Fibroblast of lung (primary cell): ENCODE data around the gene SIRT5. TPM values are rescaled to one million over a fixed set of nuclear protein-coding genes. Genes with fewer than 3 reads are reported as not detected.

Experiments
- DNase-seq, 2 donors: peaks; one replicate each; pipeline versions ENCODE4 v3.0.0 to v3.0.0-alpha.2; 2010; ENCODE audit warnings: low read depth in 2 of 2
- H2AFZ ChIP-seq: 2 replicates; pipeline ENCODE4 v1.5.1; 2012; ENCODE audit warnings: low read length, control low read depth, inconsistent platforms
- H3K27ac ChIP-seq: 2 replicates; pipeline ENCODE4 v1.5.1; 2011; ENCODE audit warnings: low read length, control low read depth; ENCODE audit not compliant: insufficient read depth
- H3K27me3 ChIP-seq: 2 replicates; pipeline ENCODE4 v1.5.1; 2011; ENCODE audit warnings: mild to moderate bottlenecking, low read length; ENCODE audit not compliant: control insufficient read depth, insufficient read depth
- H3K36me3 ChIP-seq: 2 replicates; pipeline ENCODE4 v1.5.1; 2011; ENCODE audit warnings: low read length; ENCODE audit not compliant: control insufficient read depth, insufficient read depth
- H3K4me1 ChIP-seq: 2 replicates; pipeline ENCODE4 v1.5.1; 2011; ENCODE audit warnings: low read length; ENCODE audit not compliant: control insufficient read depth, insufficient read depth; ENCODE audit errors: extremely low read depth
- H3K4me2 ChIP-seq: 2 replicates; pipeline ENCODE4 v1.5.1; 2011; ENCODE audit warnings: low read length, control low read depth; ENCODE audit not compliant: insufficient read depth; ENCODE audit errors: extremely low read depth
- H3K4me3 ChIP-seq, 4 experiments: fragments of 200-600 bp in 1 of 4; sonication (generic) in 1 of 4; replicated peaks in 1 of 4; 2 replicates each; pipeline ENCODE4 v1.5.1; 2011 to 2016; ENCODE audit warnings: low read length in 4 of 4, low read depth in 3 of 4, mild to moderate bottlenecking in 3 of 4, control low read depth in 2 of 4, inconsistent platforms in 1 of 4, mixed read lengths in 1 of 4; ENCODE audit not compliant: insufficient read depth in 1 of 4; ENCODE audit errors: control extremely low read depth in 1 of 4
- H3K79me2 ChIP-seq: 2 replicates; pipeline ENCODE4 v1.5.1; 2012; ENCODE audit warnings: mild to moderate bottlenecking, low read length, inconsistent platforms; ENCODE audit not compliant: control insufficient read depth, insufficient read depth
- H3K9ac ChIP-seq: 2 replicates; pipeline ENCODE4 v1.5.1; 2011; ENCODE audit warnings: mild to moderate bottlenecking, low read length, control low read depth; ENCODE audit not compliant: insufficient read depth
- H3K9me3 ChIP-seq: 2 replicates; pipeline ENCODE4 v1.5.1; 2012; ENCODE audit warnings: low read depth, low read length; ENCODE audit not compliant: control insufficient read depth, insufficient read depth
- H4K20me1 ChIP-seq: 2 replicates; pipeline ENCODE4 v1.5.1; 2011; ENCODE audit warnings: low read length; ENCODE audit not compliant: control insufficient read depth, insufficient read depth; ENCODE audit errors: extremely low read depth
- EZH2 ChIP-seq: IDR thresholded peaks from 2 replicates; pipeline ENCODE4 v1.5.1; 2012; ENCODE audit warnings: low read length, control low read depth, mild to moderate bottlenecking; ENCODE audit errors: missing control alignments
- polyA plus RNA-seq, 2 donors: library from polyadenylated mRNA; depleted of rRNA in 1 of 2; stranded (reverse) in 1 of 2; unstranded in 1 of 2; fragments of >200 nt; gene quantifications; 2 replicates each; pipeline ENCODE4 v1.2.1, GENCODE V29; 2011 to 2012; ENCODE audit warnings: missing spikeins in 1 of 2
- total RNA-seq: library from RNA; depleted of rRNA; stranded (reverse); fragments of >200 nt; gene quantifications from 2 replicates; pipeline ENCODE4 v1.2.1, GENCODE V29; 2014
- TF ChIP-seq, protein P1 (sequence below), 2 donors: IDR thresholded peaks in 1 of 2; conservative IDR thresholded peaks in 1 of 2; 1 replicate in 1 of 2; 2 replicates in 1 of 2; pipeline ENCODE4 v1.5.1; 2011 to 2012; ENCODE audit warnings: low read length in 2 of 2, control low read depth in 1 of 2, inconsistent platforms in 1 of 2, low read depth in 1 of 2, mild to moderate bottlenecking in 1 of 2

Gene SIRT5
- total and polyA plus RNA-seq, 2 donors (not counting 1 experiment from before 2014, with no cell fraction given) = 4.4 to 13.5 TPM

DNA sequence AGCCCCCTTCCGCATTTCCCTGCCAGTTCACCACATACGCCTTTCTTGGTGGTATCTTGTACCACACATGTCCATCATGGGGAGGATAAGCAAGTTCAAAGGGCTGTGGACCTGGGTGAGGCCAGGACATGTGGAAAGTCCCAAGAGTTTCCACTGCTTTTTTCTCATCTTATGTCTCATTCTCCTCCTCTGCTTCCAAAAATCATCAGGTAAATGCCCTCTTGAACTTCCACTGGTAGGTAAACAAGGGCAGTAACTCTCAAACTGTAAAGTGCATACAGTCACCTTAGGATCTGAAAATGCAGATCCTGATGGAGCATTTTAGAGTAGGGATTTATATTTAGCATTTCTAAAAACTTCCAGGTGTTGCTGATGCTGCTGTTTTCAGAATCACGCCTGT is 7.9 kb upstream of the SIRT5 start:
- Histone ChIP-seq H3K27me3 (no peaks in the 10 kb centered on the region), H3K4me3 (no peak overlapping the region), H3K79me2 (no peaks in the 10 kb centered on the region), H3K36me3 (no peaks in the 10 kb centered on the region), H3K9ac (no peak overlapping the region), H3K4me2 (no peak overlapping the region), H3K4me1 (no peaks in the 10 kb centered on the region), H3K9me3 (no peaks in the 10 kb centered on the region), H2AFZ (no peak overlapping the region), H4K20me1 (no peaks in the 10 kb centered on the region), H3K27ac (no peak overlapping the region)
- DNase-seq = no peak
- TF ChIP-seq EZH2 = no peak
- TF ChIP-seq, protein P1, sequence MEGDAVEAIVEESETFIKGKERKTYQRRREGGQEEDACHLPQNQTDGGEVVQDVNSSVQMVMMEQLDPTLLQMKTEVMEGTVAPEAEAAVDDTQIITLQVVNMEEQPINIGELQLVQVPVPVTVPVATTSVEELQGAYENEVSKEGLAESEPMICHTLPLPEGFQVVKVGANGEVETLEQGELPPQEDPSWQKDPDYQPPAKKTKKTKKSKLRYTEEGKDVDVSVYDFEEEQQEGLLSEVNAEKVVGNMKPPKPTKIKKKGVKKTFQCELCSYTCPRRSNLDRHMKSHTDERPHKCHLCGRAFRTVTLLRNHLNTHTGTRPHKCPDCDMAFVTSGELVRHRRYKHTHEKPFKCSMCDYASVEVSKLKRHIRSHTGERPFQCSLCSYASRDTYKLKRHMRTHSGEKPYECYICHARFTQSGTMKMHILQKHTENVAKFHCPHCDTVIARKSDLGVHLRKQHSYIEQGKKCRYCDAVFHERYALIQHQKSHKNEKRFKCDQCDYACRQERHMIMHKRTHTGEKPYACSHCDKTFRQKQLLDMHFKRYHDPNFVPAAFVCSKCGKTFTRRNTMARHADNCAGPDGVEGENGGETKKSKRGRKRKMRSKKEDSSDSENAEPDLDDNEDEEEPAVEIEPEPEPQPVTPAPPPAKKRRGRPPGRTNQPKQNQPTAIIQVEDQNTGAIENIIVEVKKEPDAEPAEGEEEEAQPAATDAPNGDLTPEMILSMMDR (conservative IDR thresholded peaks at IDR 0.05 in 1 of 2, IDR thresholded peaks at IDR 0.05 in 1 of 2; ENCODE audit: low read depth in 1 of 2, low read length in 2 of 2) = no peak

DNA sequence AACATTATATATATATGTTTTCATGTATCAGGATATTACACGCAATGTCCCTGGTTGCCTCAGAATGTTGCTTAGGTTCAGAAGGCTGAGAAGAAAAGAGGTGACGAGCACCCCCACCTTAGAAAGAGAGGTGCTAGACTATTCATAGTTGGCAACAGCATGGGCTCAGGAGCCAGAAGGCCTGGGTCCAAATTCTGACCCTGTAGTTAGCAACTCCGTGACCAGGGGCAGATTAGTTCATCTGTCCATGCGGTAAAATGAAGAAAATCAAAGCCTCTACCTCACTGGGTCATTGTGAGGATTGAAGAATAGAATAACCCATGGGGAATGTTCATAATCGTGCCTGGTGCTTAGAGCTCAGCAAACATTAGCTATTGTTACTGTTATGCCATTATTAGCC is 5.4 kb upstream of the SIRT5 start:
- Histone ChIP-seq H3K4me2 (no peak overlapping the region), H2AFZ (no peak overlapping the region), H3K27me3 (no peaks in the 10 kb centered on the region), H3K4me1 (no peaks in the 10 kb centered on the region), H3K9me3 (no peaks in the 10 kb centered on the region), H3K79me2 (no peaks in the 10 kb centered on the region), H4K20me1 (no peaks in the 10 kb centered on the region), H3K36me3 (no peaks in the 10 kb centered on the region), H3K4me3 (no peak overlapping the region), H3K9ac (no peak overlapping the region), H3K27ac (no peak overlapping the region)
- DNase-seq = no peak
- TF ChIP-seq, protein P1 (conservative IDR thresholded peaks at IDR 0.05 in 1 of 2, IDR thresholded peaks at IDR 0.05 in 1 of 2; ENCODE audit: low read depth in 1 of 2, low read length in 2 of 2) = no peak
- no peak for TF ChIP-seq EZH2

DNA sequence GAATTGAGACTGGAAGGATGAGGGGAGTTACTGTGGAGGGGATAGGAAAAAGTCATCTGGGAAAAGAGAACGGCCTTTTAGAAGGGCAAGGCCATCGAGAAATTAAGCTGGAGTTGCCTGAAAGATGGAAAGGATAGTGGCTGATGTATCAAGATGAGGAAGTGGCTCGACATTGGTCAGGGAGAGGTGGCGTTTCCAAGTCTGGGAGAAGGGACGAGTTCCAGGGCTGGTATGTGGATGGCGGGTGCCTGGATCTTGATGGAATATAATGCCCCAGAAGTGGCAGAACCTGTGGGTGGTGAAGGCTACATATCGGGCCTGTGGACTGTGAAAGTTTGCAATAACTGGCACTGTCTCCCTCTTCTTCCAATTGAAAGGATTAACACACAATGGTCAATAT is 2.2 kb upstream of the SIRT5 start:
- no peak for TF ChIP-seq EZH2
- TF ChIP-seq, protein P1 (conservative IDR thresholded peaks at IDR 0.05 in 1 of 2, IDR thresholded peaks at IDR 0.05 in 1 of 2; ENCODE audit: low read depth in 1 of 2, low read length in 2 of 2) = no peak
- H3K9ac ChIP-seq = no peak overlapping the region

More for the DNA sequence above, 2.2 kb upstream of the SIRT5 start:
- Histone ChIP-seq H3K4me1 (no peaks in the 10 kb centered on the region), H3K36me3 (no peaks in the 10 kb centered on the region), H3K27me3 (no peaks in the 10 kb centered on the region), H3K79me2 (no peaks in the 10 kb centered on the region), H2AFZ (no peak overlapping the region), H3K9me3 (no peaks in the 10 kb centered on the region), H4K20me1 (no peaks in the 10 kb centered on the region), H3K27ac (no peak overlapping the region), H3K4me2 (no peak overlapping the region), H3K4me3 (no peak overlapping the region)
- no peak for DNase-seq
